Activated gamma-delta T cell (primary cell): Measurements from ENCODE around the gene HNRNPL.
"Not testable (repeated sequence)": the region's sequence is repeated elsewhere in the genome, so short reads cannot be mapped to it uniquely, and the experiment has no call there.

ENCODE experiments used
- DNase-seq: peaks from one replicate; lab custom pipeline; 2025; lab: John Stamatoyannopoulos, UW

HNRNPL gene

DNA sequence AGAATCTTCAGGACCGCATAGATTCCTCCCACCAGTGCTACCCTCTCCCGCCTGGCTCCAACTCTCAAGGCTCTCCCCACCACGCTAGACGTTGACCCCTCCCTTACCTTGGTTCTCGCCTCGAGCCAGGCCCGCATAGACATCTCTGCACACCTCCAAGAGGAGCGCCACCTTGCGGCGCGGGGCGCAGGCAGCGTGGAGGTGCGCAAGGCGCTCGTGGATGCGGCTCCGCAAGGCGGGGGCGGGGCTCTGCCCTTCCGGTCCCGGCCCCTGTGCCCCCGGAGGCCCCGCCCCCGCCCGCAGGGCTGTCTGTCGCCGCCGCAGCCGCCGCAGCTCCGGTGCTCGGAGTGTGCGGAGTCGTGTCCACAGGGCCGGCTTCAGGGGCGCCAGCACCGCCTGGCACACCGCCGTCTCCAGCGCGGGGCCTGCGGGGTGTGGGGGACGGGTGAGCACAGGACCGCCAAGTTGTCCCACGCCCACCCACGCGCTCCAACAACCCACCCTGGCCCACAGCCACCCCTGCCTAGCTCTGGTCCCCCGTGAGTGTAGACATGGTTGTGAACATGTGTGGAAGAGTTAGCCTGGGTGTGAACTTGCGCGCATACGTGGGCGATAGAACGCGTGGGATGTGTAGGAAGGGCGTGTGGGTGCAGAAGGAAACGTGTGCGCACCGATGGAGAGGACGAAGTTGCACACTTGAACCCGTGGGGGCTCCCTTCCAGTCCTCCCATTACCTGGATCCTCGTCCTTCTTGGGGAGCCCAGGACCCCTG lies 20.2 kb upstream of the HNRNPL start:
- peak; percentile 88 for DNase-seq

GRCh38 chr19:38869160-38869835 lies 19.5 kb upstream of the HNRNPL start:
- DNase-seq: no peak

DNA sequence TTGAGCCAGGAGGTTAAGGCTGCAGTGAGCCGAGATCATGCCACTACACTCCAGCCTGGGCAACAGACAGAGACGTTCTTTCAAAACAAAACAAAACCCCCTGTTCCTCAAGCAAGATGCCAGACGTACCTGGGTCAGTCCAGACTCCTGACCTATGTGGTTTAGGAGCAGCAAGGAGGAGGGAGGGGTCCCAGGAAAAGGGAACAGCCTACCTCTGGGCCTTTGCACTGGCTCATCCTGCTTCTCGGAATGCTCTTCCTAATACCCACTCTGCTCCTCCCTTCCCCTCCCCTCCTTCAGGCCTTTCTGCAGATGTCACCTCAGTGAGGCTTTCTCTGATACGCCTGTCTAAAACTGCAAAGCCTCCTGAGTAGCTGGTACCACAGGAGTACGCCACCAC lies 18.8 kb upstream of the HNRNPL start:
- no peak for DNase-seq

- DNase-seq: no peak
Observed at GRCh38 chr19:38867171-38867780, 17.5 kb upstream of the HNRNPL start.

DNA sequence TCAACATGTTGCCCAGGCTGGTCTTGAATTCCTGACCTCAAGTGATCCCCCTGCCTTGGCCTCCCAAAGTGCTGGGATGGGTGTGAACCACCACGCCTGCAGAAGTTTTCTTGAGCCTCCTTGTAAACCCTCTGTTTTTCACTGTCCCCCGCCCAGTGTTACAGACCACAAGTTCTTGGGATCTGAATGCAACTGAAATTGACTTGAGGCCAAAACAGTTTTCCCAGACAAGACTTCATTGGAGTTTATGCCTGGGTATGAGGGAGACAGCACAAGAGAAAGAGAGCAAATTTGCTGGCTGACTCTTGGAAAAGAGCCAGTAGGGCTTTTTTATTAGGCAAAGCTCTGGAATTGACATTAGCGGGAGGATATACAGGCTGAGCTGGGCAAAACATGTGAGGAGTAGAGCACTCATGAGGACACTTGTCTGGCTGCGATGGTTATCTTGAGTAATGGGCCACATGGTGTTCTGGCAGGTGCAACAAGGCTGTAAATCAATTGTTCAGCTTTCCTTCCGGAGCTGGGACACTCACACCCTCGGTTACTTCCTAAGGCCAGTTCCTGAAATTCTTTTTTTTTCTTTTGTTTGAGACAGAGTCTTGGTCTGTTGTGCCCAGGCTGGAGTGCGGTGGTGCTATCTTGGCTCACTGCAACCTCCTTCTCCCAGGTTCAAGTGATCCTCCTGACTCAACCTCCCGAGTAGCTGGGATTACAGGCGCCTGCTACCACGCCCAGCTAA lies 12.7 kb upstream of the HNRNPL start:
- DNase-seq: no peak

GRCh38 chr19:38861368-38861767 lies 11.6 kb upstream of the HNRNPL start:
- DNase-seq: no peak

- DNase-seq: not testable (repeated sequence)
Observed at GRCh38 chr19:38859631-38860204, 9.9 kb upstream of the HNRNPL start.

- no peak for DNase-seq
Observed at GRCh38 chr19:38856813-38857212, 7.0 kb upstream of the HNRNPL start.

GRCh38 chr19:38855751-38856150 lies 6.0 kb upstream of the HNRNPL start:
- not testable (repeated sequence) for DNase-seq

DNA sequence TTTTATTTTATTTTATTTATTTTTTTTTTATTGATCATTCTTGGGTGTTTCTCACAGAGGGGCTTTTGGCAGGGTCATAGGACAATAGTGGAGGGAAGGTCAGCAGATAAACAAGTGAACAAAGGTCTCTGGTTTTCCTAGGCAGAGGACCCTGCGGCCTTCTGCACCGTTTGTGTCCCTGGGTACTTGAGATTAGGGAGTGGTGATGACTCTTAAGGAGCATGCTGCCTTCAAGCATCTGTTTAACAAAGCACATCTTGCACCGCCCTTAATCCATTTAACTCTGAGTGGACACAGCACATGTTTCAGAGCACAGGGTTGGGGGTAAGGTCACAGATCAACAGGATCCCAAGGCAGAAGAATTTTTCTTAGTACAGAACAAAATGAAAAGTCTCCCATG lies 5.2 kb upstream of the HNRNPL start:
- not testable (repeated sequence) for DNase-seq

DNA sequence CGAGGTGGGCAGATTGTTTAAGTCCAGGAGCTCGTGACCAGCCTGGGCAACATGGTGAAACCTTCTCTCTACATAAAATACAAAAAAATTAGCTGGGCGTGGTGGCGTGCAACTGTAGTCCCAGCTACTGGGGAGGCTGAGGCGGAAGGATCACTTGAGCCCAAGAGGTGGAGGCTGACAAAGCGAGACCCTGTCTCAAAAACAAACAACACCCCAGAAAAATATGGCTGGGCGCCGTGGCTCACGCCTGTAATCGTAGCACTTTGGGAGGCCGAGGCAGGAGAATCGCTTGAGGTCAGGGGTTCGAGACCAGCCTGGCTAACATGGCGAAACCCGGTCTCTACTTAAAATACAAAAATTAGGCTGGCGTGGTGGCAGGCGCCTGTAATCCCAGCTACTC lies 3.4 kb upstream of the HNRNPL start:
- DNase-seq: no peak

DNA sequence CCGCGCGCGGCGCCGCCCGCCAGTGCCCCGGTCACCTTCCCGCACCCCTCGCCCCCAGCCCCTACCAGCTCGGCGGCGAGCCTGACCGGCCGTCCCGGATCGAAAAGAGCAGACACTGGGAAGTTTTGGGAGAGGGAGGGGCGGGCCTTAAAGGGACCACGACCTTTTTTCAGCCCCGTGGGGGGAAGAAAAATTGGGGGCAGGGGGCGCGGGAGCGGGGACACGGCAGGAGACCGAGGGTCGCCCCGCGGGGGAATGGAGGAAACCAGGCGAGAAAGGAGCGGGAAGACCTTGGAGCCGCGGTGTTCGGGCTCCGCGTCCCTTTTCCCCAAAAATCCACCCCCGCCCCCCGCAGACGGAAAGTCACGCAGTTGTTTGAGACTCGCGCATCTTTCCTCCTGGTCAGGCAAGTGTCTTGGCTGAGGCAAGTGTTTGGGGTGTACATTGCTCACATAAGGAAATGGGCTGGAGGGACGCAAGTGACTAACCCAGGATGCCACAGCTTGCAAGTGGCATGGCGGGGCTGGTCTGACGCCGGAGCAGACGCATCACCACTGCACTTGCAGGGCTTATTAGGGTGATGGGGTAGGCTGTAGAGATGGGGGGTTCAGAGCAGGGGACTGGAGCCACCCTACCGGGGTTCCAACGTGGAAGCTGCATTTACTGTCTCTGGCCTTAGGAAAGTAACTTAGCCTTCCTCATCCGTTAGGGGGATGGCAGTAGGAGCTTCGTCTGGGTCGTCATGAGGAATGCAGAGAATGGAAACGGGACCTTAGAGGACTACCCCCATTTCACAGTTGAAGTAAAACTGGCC lies 2.7 kb upstream of the HNRNPL start:
- peak; percentile 63 for DNase-seq

DNA sequence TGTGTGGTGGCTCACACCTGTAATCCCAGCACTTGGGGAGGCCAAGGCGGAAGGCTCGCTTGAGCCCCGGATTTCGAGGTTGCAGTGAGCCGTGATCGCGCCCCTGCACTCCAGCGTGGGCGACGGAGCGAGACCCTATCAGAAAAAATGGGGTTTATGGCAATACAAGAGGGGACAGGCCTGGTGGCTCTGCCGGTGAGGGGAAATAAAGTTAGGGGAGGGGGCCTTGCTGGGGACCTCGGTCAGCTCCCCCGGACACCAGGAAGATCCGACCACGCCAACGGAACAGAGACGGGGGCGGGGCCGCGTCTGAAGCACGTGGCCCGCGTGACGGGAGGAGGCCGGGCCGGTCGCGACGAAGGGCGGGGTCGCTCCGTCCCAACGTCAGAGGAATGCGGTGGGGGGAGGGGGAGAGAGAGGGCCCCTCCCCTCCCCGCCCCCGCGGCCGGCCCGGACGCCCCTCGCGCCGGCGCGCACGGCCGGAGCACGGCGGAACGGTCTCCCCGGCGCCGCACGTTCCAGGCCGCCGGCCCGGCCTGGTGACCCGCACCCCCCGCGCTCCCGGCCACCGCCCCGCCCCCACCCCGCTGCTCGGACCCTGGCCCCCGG lies 1.9 kb upstream of the HNRNPL start:
- DNase-seq: peak; percentile 78

- no peak for DNase-seq
Observed at GRCh38 chr19:38850976-38851621, 1.3 kb upstream of the HNRNPL start.

DNA sequence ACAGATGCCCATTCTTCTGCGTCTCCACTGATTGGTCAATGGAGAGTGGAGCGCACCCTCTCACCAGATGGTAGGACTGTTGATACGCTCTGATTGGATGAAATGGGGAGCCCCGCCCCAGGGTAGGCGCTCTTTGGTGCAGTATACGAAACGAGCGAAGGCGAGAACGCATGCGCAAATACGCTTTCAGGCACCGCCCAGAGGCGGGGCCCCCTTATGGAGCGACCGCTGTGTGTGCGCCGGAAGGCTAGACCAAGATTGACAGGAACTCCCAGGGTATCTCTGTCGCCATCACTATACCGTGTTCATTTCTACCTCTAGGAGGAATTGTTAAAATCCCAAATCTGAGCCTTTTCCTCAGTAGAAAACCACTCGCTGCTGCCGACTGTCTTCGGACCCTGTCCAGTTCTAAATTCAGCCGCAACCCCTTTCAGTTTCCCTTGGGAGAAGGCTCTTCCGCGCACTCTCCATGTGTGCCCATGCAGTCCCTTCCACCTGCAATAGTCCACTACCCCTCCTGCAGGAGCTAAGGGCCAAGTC lies 720 bp upstream of the HNRNPL start:
- peak; percentile 77 for DNase-seq

GRCh38 chr19:38849147-38849859 lies 483 bp downstream of the HNRNPL start:
- DNase-seq: peak; percentile 99

GRCh38 chr19:38848299-38849146 lies 1.3 kb downstream of the HNRNPL start:
- no peak for DNase-seq

DNA sequence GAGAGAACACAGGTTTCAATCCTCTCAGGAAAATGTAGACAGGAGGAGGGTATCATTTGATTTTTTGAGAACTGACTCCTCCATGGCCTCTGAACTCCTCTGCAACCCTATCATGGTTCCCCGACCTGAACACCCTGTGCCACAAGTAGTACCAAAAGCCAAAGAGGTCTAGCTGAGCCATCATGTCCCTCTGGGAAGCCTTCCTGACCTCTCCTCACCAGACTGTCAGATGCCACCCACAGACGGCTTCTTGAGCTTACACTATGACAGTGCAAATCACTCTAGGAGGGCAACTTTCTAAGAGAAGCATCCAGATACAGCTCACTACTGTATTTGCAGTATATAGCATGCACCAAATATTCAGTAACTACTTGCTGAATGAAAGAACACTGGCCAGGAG lies 3.7 kb downstream of the HNRNPL start:
- no peak for DNase-seq
